NCI-H82 treated with DMSO at 0.1 percent for 48 hours (cell line): ENCODE data around the gene GLCCI1.
"Not testable (repeated sequence)": the region's sequence is repeated elsewhere in the genome, so short reads cannot be mapped to it uniquely, and the experiment has no call there.

Experiments used
- DNase-seq: peaks from one replicate; lab custom pipeline; 2025; ENCODE audit not compliant: unreplicated experiment; lab: John Stamatoyannopoulos, UW

GLCCI1 gene

DNA sequence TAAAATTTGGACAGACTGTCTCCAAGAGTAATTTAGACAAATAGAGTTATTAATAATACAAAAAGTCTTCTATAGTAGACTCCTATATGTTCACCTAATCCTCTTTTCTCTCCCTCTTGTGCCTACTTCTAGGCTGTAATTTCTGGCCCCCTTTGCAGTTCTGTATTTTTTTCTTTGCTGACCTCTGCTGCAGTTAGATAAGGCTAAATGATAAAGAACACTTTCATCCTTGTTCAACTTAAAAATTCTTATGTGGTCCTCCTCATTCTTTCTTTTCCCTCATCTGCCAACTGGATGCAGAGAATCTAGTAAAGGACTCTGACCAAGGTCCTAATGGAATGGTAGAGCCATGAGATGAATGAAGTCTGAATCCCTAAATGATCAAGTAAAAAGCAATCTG, 20.1 kb downstream of the GLCCI1 start:
- DNase-seq: no peak

DNA sequence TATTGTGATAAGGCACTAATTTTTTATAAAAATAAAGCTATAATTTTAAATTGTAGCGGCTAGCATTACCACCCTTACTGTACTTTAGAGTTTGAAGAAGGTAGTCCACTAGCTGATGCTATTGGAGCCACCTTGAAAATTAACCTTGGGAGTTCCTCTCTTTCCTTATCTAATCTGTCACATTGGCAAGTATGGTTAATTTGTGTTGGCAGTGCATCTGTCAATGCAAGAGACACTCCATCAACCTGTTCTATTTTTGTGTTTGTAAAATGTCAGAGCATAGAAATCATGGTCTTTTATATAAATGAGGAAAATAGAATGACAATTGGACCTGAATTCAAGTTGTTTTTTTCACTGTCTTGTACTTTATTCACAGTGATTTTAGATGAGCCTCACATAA, 20.5 kb downstream of the GLCCI1 start:
- no peak for DNase-seq

DNA sequence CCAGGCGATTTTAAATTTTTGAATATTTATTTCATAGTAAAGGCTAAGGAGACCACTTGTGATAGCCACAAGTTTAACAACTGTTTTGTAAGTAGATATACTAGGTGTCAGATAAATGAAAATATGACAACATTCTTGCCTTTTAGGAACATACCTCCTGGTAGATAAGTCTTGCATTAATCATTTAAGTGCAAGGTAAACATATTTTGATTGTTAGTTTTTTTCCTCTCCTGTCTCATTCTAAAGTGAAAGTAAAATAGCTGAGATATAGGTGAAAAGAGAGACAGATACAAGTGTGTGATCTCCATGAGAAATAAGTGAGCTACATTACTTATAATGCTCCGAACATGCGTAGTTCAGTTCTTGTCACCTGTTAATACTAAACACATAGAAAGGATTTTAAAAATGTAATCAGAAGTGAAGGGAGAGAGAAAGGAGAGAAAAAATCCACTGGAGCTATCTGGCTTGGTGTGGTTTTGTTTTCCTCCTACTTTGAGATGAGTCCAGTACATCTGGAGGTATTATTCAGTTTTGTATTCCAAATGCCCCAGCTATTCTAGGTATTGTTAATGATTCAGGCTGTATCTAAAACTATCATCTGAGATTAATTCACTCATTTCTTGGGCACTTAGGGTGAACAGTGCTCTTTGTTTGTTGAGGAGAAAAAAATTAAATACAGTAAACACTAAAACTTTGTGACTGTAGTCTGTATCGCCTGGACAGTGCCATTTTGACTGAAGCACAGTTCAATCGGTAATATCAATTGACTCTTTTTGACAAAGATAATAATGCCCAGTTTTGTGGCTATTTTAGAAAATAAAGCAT, 21.2 kb downstream of the GLCCI1 start:
- DNase-seq: no peak

DNA sequence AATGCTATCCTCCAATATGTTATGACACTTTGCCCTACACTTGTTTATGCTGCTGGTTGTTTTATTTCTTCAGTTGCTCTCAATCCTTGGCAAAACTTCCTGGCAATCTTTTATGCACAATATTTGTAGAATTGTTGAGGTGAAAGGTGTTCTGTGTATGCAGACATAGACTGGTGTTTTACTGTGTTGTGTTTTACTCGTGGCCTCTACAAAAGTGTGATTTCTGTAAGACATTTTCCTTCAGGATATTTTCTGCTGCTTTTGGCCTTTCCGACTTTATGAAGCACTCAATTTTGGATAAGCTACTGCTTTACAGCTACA, 21.8 kb downstream of the GLCCI1 start:
- no peak for DNase-seq

DNA sequence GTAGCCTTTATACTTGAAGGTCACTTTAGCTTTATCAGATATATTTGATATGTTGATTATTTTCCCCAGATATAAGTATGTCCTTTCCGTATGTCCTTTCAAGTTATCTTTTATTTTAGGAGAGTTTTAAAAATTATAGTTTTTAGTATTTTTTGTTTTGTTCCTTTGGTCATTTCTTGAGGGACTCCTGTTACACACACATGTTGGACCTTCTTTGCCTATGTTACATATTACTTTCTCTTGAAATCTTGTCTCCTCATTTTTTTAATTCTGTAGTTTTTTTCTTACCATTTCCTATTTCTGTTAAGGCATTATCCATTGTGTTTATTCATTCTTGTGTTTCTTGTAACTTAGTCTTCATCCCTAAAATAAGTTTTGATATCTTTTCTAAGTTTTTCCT, 23.9 kb downstream of the GLCCI1 start:
- DNase-seq: no peak

DNA sequence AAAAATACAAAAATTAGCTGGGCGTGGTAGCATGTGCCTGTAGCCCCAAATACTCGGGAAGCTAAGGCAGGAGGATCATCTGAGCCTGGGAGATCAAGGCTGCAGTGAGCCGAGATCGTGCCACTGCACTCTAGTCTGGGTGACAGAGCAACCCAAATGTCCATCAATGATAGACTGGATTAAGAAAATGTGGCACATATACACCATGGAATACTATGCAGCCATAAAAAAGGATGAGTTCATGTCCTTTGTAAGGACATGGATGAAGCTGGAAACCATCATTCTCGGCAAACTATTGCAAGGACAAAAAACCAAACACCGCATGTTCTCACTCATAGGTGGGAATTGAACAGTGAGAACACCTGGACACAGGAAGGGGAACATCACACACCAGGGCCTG, 26.8 kb downstream of the GLCCI1 start:
- DNase-seq: not testable (repeated sequence)

DNA sequence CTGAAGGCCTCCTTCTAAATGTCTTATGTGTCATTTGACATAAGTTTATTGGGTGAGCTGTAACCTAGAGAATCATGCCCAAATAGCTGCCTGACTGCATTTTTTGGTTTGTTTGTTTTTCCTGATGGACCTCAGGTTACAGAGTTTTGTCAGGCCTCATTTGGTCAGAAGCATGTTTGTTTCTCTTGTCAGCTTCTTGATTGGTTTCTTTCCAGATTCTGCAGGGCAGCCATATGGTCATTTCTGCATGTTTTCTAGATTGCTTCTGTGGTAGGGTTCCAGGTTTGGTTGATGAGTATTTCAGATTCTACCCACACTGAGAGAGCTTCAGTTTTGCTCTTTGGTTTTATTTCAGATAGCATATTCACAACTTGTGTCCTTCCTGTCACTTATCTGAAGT, 28.0 kb downstream of the GLCCI1 start:
- DNase-seq: no peak

DNA sequence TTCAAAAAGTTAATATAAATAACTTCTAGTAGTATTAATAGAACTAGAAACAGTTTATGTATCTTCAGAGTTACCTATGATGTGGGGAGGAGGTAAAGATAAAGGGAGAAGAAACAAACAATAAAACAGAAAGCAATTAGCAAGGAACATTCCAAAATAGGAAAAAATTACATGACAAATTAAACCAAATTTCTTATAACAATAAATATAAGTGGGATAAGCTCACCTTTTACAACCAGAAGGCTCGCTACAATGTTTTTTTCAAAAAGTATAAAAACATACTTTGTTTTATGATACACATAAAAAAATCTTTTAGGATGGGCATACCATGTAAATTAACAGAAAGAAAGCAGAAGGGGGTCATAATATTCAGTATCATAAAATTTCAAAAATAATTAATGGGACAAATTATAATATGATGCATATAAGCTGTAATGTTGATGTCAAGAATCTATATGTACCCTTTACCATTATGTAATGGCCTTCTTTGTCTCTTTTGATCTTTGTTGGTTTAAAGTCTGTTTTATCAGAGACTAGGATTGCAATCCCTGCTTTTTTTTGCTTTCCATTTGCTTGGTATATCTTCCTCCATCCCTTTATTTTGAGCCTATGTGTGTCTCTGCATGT, 31.8 kb downstream of the GLCCI1 start:
- no peak for DNase-seq

DNA sequence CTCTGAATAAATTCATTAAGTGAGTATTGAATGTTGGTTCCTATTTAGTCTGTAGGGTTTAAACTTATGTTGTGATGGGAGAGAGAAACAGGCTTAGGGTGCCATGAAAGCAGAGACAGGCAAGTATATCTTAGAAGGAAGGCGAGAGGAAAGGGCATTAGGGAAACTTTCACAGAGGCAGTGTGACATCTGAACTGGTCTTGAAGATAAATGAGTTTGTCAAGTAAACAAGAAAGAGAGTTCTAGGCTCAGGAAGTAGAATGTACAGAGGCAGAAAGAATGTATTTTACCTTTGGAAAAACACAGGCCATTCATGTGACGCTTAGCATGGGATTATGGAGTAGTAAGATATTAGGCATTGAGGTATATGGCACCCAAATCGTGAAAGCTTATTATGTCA, 34.5 kb downstream of the GLCCI1 start:
- DNase-seq: no peak

DNA sequence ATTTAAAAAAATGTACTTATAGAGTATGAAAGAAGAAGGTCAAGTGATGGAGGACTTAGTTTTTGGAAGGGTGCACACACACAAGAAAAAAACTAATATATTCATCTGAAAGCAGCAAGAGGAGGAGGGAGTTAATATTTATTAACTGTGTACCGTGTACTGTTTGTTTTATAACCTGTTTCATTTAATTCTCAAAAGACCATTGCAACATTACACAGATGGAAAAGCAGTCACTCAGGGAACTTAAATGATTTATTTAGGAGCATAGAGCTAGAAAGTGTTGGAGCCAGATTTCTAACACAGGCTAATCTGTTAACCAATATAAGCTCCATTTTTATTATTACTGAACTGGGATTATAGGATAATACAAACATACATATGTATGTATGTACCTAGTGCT, 36.7 kb downstream of the GLCCI1 start:
- DNase-seq: no peak

DNA sequence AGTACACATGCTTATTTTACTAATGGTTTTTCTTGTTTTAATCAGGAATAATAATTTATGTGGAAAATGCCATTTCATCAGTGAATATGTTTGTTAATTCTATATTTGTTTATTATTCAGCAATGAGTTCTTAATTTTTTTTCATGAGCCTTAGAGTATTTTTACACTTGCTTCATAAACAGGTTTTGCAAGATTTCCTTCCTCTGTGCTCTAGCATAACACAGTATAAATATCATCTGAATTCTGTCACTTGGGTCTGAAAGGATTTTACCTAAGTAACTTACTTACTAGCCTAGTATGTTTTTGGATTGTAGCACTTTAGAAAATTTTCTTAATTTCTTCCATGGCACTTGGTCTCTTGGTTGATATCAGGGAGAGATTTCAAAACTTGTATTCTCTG, 45.8 kb downstream of the GLCCI1 start:
- DNase-seq: no peak

DNA sequence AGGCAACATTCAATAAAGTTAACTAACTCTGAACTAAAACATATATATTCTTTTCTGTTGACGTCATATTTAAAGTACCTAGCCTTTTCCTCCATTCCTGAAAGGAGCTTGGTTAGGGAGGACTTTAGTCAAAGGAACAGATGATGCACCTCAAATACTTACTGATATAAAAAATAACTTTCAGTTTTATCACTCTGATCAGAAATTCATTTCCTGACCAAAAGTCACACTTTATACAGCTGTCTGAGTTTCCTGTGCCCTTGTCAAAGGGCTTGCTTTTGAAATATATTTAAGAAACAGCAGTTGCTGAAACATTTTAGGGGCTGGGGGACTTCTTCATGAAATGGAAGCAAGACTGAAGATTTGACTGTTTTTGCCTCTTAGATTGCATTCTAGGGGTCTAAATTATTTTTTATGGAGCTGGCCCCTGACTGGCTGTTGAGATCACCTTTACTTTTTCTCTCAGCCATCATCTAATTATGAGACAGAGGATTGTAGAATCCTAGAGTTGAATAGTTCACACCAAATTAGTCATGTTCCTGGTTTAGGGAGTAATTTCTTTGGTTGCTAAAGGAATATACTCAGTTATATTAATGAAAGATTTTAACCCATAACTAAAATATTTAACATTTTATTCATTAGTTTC, 46.6 kb downstream of the GLCCI1 start:
- DNase-seq: no peak

DNA sequence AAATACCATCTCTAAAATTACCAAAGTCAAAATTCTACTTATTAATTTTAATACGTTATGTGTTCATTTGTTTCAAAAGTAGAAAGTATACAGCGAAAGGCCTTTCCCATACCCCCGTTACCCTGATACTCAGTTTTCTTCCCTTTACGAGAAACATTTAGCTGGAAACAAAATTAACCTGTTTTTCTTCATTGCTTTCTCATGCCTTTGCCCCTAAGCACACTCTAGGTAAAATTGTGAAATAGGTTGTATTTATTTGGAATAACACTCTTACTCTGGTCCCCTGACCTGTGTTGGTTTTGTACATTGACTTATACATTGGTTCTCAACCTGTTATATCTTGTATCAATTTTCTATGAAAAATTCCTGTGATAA, 47.1 kb downstream of the GLCCI1 start:
- no peak for DNase-seq

DNA sequence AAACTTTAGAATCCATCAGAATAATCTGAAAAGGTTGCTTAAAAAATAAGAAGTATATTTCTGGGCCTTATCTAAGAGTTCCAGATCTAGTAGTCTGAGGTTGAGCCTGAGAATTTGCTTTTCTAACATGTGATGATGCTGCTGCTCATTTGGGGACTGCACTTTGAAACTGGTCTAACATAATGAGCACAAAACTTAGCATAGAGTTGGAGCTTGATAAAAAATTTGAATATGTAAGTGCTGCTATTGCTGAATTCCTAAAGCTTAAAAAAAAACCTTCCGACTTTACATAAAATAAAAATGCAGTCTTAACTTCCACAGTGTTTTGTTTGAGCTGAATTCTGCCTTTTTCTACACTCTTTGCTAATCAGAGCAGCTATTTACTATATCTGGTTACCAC, 48.8 kb downstream of the GLCCI1 start:
- no peak for DNase-seq

DNA sequence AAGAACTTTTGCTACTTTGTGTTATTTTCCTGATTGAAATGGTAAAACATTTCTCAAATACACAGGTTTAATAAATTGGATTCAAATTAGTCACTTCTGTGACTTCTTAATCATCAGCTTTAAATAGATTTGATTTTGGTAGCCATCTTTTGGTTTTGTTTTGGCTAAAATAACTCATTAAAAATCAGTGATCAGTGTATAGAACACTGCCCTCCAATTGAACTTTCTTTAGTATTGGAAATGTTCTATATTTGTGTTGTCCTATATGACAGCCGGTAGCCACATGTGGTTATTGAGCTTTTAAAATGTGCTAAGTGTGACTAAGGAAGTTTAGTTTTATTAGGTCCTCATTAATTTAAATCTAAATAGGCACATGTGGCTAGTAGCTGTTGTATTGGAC, 50.4 kb downstream of the GLCCI1 start:
- no peak for DNase-seq

DNA sequence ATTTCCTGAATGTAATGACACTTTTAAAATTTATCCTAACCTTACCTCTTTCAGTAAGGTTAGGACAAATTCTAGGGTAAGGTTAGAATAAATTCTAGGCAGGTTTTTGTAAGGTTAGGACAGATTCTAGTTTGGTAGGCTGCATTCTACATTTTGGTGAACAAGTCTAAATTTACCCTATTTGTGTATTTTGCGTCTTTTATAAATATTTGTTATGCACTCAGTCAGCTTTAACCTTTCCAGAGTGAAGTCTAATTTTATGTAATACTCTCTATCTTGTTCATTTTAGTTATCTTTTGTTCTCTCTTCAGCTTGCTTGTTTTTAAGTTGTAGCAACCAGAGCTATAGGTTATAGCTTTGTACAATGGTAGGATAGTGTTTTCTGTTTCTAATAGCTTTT, 54.0 kb downstream of the GLCCI1 start:
- DNase-seq: no peak

DNA sequence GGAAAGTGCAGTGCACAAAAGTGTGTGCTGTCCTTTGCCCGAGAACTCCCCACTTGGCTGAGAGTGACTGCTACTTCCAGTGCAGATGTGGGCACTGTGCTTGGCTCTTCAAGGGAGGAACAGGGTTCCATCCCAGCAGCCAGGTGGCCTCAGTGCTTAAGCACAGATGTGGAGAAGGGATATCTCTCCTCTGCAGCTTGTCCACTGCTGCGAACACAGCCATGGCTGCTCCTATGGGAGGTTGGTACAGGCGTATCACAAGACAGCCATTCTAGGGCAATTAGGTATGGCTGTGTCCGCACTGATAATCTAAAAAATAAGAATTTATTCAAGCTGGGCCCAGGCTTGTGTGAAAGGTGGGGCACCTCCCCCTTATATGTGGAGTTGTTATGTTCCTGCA, 66.6 kb downstream of the GLCCI1 start:
- no peak for DNase-seq

DNA sequence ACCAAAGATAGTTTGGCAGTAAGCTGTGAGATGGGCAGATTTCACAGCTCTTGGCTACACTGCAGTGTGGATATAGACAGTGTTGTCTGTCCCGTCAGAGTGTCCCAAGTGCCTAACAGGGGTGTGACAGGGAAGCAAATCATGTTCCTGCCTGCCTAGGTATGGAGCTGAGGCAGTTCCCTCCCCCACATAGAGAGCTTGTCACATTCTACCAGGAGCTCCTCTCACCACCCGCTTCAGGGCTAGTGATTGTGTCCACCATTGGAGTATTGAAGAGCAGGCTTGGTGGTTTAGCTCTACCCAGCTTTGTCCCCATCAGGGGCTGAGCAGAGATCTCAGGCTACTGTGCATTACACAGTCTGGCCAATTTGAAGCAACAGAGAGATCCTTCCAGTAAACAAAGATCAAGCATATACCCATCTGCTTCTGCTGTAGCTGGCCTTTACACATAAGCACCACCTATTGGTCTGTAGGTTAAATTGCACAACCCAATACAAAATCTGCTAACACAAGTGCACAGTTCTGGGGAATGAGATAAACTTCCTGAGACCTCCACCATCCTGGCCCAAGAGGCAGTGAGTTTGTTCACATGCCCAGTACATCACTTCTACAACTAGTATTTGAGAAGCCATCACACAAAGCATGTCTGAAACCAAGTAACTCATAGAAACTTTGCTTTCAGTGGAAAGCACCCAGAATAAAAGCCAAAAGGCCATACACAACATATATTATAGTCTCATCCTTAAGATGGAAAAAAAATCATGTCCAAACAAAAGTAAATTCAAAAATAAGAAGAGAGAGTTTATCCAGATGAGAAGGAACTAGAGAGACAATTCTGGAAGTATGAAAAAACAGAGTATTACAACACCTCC, 67.3 kb downstream of the GLCCI1 start:
- DNase-seq: peak; percentile 77

DNA sequence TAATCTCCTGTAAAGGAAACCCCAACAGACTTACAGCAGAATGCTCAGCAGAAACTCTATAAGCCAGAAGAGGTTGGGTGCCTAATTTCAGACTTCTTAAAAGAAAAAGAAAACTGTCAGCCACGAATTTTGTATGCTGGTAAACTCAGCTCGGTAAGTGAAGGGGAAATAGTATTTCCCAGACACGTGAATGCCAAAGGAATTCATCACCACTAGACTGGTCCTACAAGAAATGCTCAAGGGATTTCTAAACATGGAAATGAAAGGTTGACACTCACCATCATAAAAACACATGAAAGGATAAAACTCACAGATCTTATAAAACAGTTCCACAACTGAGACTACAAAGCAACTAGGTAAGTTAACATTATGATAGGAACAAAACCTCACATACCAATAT, 68.6 kb downstream of the GLCCI1 start:
- DNase-seq: no peak

DNA sequence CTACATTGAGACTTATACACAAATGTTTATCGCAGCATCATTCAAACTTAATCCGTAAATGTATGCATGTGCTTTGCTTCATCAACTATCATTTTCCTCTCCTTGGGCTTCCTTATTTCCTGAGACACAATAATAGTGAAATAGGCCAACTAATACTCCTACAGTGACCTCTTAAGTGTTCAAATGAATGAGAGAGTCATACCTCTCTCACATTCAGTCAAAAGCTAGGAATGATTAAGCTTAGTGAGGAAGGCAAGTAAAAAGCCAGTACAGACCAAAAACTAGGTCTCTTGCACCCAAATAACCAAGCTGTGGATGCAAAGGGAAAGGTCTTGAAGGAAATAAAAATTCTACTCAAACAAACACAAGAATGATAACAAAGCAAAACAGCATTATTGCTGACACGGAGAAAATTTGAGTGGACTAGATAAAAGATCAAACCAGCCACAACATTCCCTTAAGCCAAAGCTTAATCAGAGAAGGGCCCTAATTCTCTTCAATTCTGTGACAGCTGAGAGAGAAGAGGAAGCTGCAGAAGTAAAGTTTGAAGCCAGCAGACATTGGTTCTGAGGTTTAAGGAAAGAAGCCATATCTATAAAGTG, 72.3 kb downstream of the GLCCI1 start:
- DNase-seq: no peak
